Astrocyte (in vitro differentiated cells and primary cell): ENCODE results near the gene SLC25A13. TPM values are rescaled to one million over a fixed set of nuclear protein-coding genes. Genes with fewer than 3 reads are reported as not detected.
A peak's percentile ranks its signal among the peaks of the same experiment; 100 is the strongest.

ENCODE experiments used
- DNase-seq: peaks from one replicate; pipeline ENCODE4 v3.0.0-alpha.2; 2010; ENCODE audit warnings: low read depth
- FAIRE-seq: peaks from 2 replicates; lab custom pipeline; 2011; peaks lifted over from hg19 to GRCh38; lab: Jason Lieb, UNC
- H2AFZ ChIP-seq: 2 replicates; pipeline ENCODE4 v1.6.0; 2012; ENCODE audit warnings: low read depth, low read length, inconsistent platforms
- H3K27ac ChIP-seq: 2 replicates; pipeline ENCODE4 v1.5.1; 2011; ENCODE audit warnings: low read depth, low read length, inconsistent platforms
- H3K27me3 ChIP-seq: 2 replicates; pipeline ENCODE4 v1.6.0; 2011; ENCODE audit warnings: low read length, inconsistent platforms; ENCODE audit not compliant: insufficient read depth
- H3K36me3 ChIP-seq: 2 replicates; pipeline ENCODE4 v1.5.1; 2011; ENCODE audit warnings: low read length, inconsistent platforms; ENCODE audit not compliant: insufficient read depth
- H3K4me1 ChIP-seq: 2 replicates; pipeline ENCODE4 v1.5.1; 2011; ENCODE audit warnings: low read length, inconsistent platforms; ENCODE audit not compliant: insufficient read depth
- H3K4me2 ChIP-seq: 2 replicates; pipeline ENCODE4 v1.6.0; 2012; ENCODE audit warnings: low read length, inconsistent platforms
- H3K4me3 ChIP-seq: 2 replicates; pipeline ENCODE4 v1.5.1; 2011; ENCODE audit warnings: low read depth, mild to moderate bottlenecking, low read length, inconsistent platforms; ENCODE audit not compliant: insufficient read depth
- H3K79me2 ChIP-seq: 2 replicates; pipeline ENCODE4 v1.6.0; 2012; ENCODE audit warnings: mild to moderate bottlenecking, low read length, inconsistent platforms; ENCODE audit not compliant: insufficient read depth
- H3K9ac ChIP-seq: 2 replicates; pipeline ENCODE4 v1.6.0; 2012; ENCODE audit warnings: mild to moderate bottlenecking, low read length, inconsistent platforms
- H3K9me3 ChIP-seq: 2 replicates; pipeline ENCODE4 v1.5.1; 2012; ENCODE audit warnings: low read depth, mild to moderate bottlenecking, low read length, inconsistent platforms; ENCODE audit not compliant: insufficient read depth
- H4K20me1 ChIP-seq: 2 replicates; pipeline ENCODE4 v1.6.0; 2012; ENCODE audit warnings: low read length, inconsistent platforms; ENCODE audit not compliant: insufficient read depth
- H3K27ac Mint-ChIP-seq: one replicate; pipeline ENCODE4 v1.8.0; 2021; ENCODE audit warnings: mild to moderate bottlenecking, mixed read lengths; ENCODE audit not compliant: unreplicated experiment
- H3K27me3 Mint-ChIP-seq: one replicate; pipeline ENCODE4 v1.8.0; 2021; ENCODE audit warnings: low read depth, mixed read lengths; ENCODE audit not compliant: unreplicated experiment
- H3K36me3 Mint-ChIP-seq: one replicate; pipeline ENCODE4 v1.8.0; 2021; ENCODE audit warnings: low read depth, mixed read lengths; ENCODE audit not compliant: unreplicated experiment
- H3K4me1 Mint-ChIP-seq: one replicate; pipeline ENCODE4 v1.8.0; 2021; ENCODE audit warnings: low read depth, mixed read lengths; ENCODE audit not compliant: unreplicated experiment
- H3K4me3 Mint-ChIP-seq: one replicate; pipeline ENCODE4 v1.8.0; 2021; ENCODE audit warnings: mild to moderate bottlenecking, moderate library complexity, mixed read lengths; ENCODE audit not compliant: unreplicated experiment
- H3K9me3 Mint-ChIP-seq: one replicate; pipeline ENCODE4 v1.8.0; 2021; ENCODE audit warnings: mild to moderate bottlenecking, mixed read lengths; ENCODE audit not compliant: unreplicated experiment
- CTCF ChIP-seq: IDR thresholded peaks from 2 replicates; pipeline ENCODE4 v1.5.1; 2011; ENCODE audit warnings: low read depth, mild to moderate bottlenecking, inconsistent platforms, low read length, moderate library complexity; ENCODE audit not compliant: insufficient read depth
- EZH2 ChIP-seq: IDR thresholded peaks from 2 replicates; pipeline ENCODE4 v1.6.1; 2012; ENCODE audit warnings: mild to moderate bottlenecking, low read length, inconsistent platforms; ENCODE audit not compliant: insufficient read depth
- total RNA-seq: library from RNA; stranded (reverse); gene quantifications from 2 replicates; pipeline ENCODE4 v1.2.1, GENCODE V29; 2021

SLC25A13 gene
- total RNA-seq, 1 donor from 2014 or later: 58.1 TPM

GRCh38 chr7:96305915-96306314, 16.0 kb downstream of the SLC25A13 start:
- Histone ChIP-seq H3K9ac (no peak overlapping the region), H3K79me2 (peaks cover 8% of the 10 kb centered on the region), H4K20me1 (peaks cover 67% of the 10 kb centered on the region), H3K36me3 (no peaks in the 10 kb centered on the region), H2AFZ (no peak overlapping the region), H3K4me3 (no peak overlapping the region), H3K9me3 (no peaks in the 10 kb centered on the region), H3K4me2 (no peak overlapping the region), H3K27ac (no peak overlapping the region), H3K27me3 (no peaks in the 10 kb centered on the region), H3K4me1 (peaks cover 18% of the 10 kb centered on the region)
- H3K4me1 Mint-ChIP-seq: peaks cover 48% of the 10 kb centered on the region
- peaks cover 3% of the 10 kb centered on the region for H3K36me3 Mint-ChIP-seq
- H3K27ac Mint-ChIP-seq: no peak overlapping the region
- TF ChIP-seq EZH2 (no peak), CTCF (no peak)
- no peaks in the 10 kb centered on the region for H3K27me3 Mint-ChIP-seq
- H3K9me3 Mint-ChIP-seq: no peaks in the 10 kb centered on the region
- no peak overlapping the region for H3K4me3 Mint-ChIP-seq
- DNase-seq: no peak
- no peak for FAIRE-seq

- peaks cover 8% of the 10 kb centered on the region for H3K79me2 ChIP-seq
- H3K4me2 ChIP-seq: peak overlapping the region; percentile 65
These were observed 17.3 kb downstream of the SLC25A13 start for GRCh38 chr7:96304573-96304972.

More at GRCh38 chr7:96304573-96304972, 17.3 kb downstream of the SLC25A13 start:
- Mint-ChIP-seq H3K4me1 (peaks cover 60% of the 10 kb centered on the region), H3K36me3 (peaks cover 3% of the 10 kb centered on the region), H3K9me3 (no peaks in the 10 kb centered on the region), H3K4me3 (no peak overlapping the region), H3K27me3 (no peaks in the 10 kb centered on the region), H3K27ac (peak overlapping the region; percentile 92)
- FAIRE-seq (no peak), DNase-seq (no peak)
- H3K4me1 ChIP-seq: peaks cover 18% of the 10 kb centered on the region
- peaks cover 69% of the 10 kb centered on the region for H4K20me1 ChIP-seq
- no peak overlapping the region for H3K9ac ChIP-seq
- H3K4me3 ChIP-seq: no peak overlapping the region
- H2AFZ ChIP-seq: no peak overlapping the region
- H3K27me3 ChIP-seq: no peaks in the 10 kb centered on the region
- H3K9me3 ChIP-seq: no peaks in the 10 kb centered on the region
- H3K36me3 ChIP-seq: no peaks in the 10 kb centered on the region
- peak overlapping the region; percentile 59 for H3K27ac ChIP-seq
- TF ChIP-seq EZH2 (no peak), CTCF (no peak)
